ENCODE measurements around the gene HMX3.

DNA sequence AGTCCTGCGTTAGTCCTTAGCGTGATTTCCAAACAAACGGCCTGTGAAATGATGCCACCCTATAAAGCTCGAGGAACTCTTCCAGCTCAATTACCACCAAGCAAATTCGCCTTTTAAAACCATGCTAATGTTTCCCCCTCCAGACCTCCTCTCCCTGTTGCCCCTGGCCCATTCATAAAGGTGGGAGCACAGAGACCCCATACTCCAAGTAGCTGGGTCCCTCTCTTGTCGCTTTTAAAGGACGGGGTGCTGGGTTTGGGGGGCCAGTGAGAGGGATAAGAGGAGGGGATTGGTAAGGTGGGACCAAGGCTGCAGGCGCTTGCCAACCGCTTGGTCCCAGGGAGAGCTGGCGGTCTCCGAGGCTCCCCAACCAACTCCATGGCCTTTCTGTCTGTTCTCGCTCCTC, 13.4 kb downstream of the HMX3 start:
- TF ChIP-seq CTCF (IDR thresholded peaks at IDR 0.05) (no peak), POLR2A (IDR thresholded peaks at IDR 0.05) (no peak)
